ENCODE results near the gene TOPBP1. TPM values are rescaled to one million over a fixed set of nuclear protein-coding genes. Genes with fewer than 3 reads are reported as not detected.

The TOPBP1 gene
- total and polyA plus RNA-seq, 2 experiments from 2014 or later: 20.5 to 23.4 TPM

- TF ChIP-seq, protein P1, sequence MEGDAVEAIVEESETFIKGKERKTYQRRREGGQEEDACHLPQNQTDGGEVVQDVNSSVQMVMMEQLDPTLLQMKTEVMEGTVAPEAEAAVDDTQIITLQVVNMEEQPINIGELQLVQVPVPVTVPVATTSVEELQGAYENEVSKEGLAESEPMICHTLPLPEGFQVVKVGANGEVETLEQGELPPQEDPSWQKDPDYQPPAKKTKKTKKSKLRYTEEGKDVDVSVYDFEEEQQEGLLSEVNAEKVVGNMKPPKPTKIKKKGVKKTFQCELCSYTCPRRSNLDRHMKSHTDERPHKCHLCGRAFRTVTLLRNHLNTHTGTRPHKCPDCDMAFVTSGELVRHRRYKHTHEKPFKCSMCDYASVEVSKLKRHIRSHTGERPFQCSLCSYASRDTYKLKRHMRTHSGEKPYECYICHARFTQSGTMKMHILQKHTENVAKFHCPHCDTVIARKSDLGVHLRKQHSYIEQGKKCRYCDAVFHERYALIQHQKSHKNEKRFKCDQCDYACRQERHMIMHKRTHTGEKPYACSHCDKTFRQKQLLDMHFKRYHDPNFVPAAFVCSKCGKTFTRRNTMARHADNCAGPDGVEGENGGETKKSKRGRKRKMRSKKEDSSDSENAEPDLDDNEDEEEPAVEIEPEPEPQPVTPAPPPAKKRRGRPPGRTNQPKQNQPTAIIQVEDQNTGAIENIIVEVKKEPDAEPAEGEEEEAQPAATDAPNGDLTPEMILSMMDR (IDR thresholded peaks at IDR 0.05; ENCODE audit: low read depth, low read length): no peak
- no peaks in the 10 kb centered on the region for H3K4me1 ChIP-seq (ENCODE audit: low read depth)
- H3K27ac ChIP-seq: no peak overlapping the region
- no peak overlapping the region for H3K4me3 ChIP-seq
- peaks cover 53% of the 10 kb centered on the region for H3K36me3 ChIP-seq
- no peaks in the 10 kb centered on the region for H3K27me3 ChIP-seq
- no peaks in the 10 kb centered on the region for H3K9me3 ChIP-seq (ENCODE audit: low read depth)
- DNase-seq (ENCODE audit: low read depth in 1 of 2, low spot score in 1 of 2): no peak
Observed at GRCh38 chr3:133611534-133611933, 50.2 kb downstream of the TOPBP1 start.

GRCh38 chr3:133610031-133610430, 51.7 kb downstream of the TOPBP1 start:
- H3K4me1 ChIP-seq (ENCODE audit: low read depth): no peaks in the 10 kb centered on the region
- no peaks in the 10 kb centered on the region for H3K27me3 ChIP-seq
- no peaks in the 10 kb centered on the region for H3K9me3 ChIP-seq (ENCODE audit: low read depth)
- peaks cover 49% of the 10 kb centered on the region for H3K36me3 ChIP-seq
- TF ChIP-seq, protein P1 (IDR thresholded peaks at IDR 0.05; ENCODE audit: low read depth, low read length): no peak
- H3K27ac ChIP-seq: no peak overlapping the region
- peak in 1 of 2 donors; percentile 11 for DNase-seq (ENCODE audit: low read depth in 1 of 2, low spot score in 1 of 2)
- no peak overlapping the region for H3K4me3 ChIP-seq

DNA sequence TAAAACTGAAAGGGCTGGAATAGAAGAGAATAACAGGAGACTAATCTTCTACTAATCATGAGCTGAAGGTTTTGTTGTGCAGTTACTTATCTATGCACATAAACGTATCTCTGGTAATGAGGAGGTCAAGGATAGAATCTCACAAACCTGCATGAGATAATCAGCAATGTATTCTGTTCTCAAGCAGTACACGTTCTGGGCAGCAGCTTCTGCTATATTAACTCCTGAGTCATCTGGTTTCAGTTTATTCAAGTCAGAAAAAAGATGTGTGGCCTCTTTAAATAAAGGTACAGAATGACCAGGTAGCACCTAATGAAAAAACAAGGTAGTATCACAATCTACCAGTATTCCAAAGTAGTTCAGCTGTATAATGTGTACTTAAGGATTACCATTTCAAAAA, 53.4 kb downstream of the TOPBP1 start:
- TF ChIP-seq, protein P1 (IDR thresholded peaks at IDR 0.05; ENCODE audit: low read depth, low read length): no peak
- no peak overlapping the region for H3K27ac ChIP-seq
- H3K36me3 ChIP-seq: peaks cover 49% of the 10 kb centered on the region
- H3K4me3 ChIP-seq: no peak overlapping the region
- no peaks in the 10 kb centered on the region for H3K27me3 ChIP-seq
- H3K4me1 ChIP-seq (ENCODE audit: low read depth): no peaks in the 10 kb centered on the region
- no peak for DNase-seq (ENCODE audit: low read depth in 1 of 2, low spot score in 1 of 2)
- no peaks in the 10 kb centered on the region for H3K9me3 ChIP-seq (ENCODE audit: low read depth)

GRCh38 chr3:133607816-133608215, 53.9 kb downstream of the TOPBP1 start:
- no peak overlapping the region for H3K4me3 ChIP-seq
- DNase-seq (ENCODE audit: low read depth in 1 of 2, low spot score in 1 of 2): no peak
- H3K9me3 ChIP-seq (ENCODE audit: low read depth): no peaks in the 10 kb centered on the region
- no peaks in the 10 kb centered on the region for H3K27me3 ChIP-seq
- TF ChIP-seq, protein P1 (IDR thresholded peaks at IDR 0.05; ENCODE audit: low read depth, low read length): no peak
- no peak overlapping the region for H3K27ac ChIP-seq
- H3K36me3 ChIP-seq: peaks cover 49% of the 10 kb centered on the region
- H3K4me1 ChIP-seq (ENCODE audit: low read depth): no peaks in the 10 kb centered on the region

- Histone ChIP-seq H3K4me3 (no peak overlapping the region), H3K27ac (no peak overlapping the region), H3K4me1 (ENCODE audit: low read depth) (no peaks in the 10 kb centered on the region), H3K9me3 (ENCODE audit: low read depth) (no peaks in the 10 kb centered on the region), H3K27me3 (no peaks in the 10 kb centered on the region), H3K36me3 (peaks cover 45% of the 10 kb centered on the region)
- TF ChIP-seq, protein P1 (IDR thresholded peaks at IDR 0.05; ENCODE audit: low read depth, low read length): no peak
- DNase-seq (ENCODE audit: low read depth in 1 of 2, low spot score in 1 of 2): no peak
Observed at GRCh38 chr3:133606902-133607301, 54.8 kb downstream of the TOPBP1 start.

DNA sequence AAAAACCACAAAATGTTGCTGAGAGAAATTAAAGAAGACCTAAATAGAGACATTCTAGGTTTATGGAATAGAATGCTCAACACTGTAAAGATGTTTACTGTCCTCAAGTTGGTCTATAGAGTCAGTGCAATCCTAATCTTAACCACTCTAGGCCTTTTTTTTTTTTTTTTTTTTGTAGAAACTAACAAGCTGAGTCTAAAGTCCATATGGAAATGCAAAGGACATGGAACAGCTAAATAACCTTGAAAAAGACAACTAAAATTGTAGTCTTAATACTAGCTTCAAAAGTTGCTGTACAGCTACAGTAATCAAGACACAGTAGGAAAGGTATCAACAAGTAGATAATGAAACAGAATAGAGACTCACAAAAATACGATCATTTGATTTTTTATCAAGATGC, 55.4 kb downstream of the TOPBP1 start:
- Histone ChIP-seq H3K27ac (no peak overlapping the region), H3K4me3 (no peak overlapping the region), H3K27me3 (no peaks in the 10 kb centered on the region), H3K4me1 (ENCODE audit: low read depth) (no peaks in the 10 kb centered on the region), H3K36me3 (peaks cover 41% of the 10 kb centered on the region), H3K9me3 (ENCODE audit: low read depth) (no peaks in the 10 kb centered on the region)
- TF ChIP-seq, protein P1 (IDR thresholded peaks at IDR 0.05; ENCODE audit: low read depth, low read length): no peak
- DNase-seq (ENCODE audit: low read depth in 1 of 2, low spot score in 1 of 2): no peak
